Eye (tissue), 1 donor: Measurements from ENCODE around the gene NUP54.

Source experiments
- DNase-seq: peaks from one replicate; pipeline ENCODE4 v3.0.0-alpha.2; 2015

Gene NUP54

DNA sequence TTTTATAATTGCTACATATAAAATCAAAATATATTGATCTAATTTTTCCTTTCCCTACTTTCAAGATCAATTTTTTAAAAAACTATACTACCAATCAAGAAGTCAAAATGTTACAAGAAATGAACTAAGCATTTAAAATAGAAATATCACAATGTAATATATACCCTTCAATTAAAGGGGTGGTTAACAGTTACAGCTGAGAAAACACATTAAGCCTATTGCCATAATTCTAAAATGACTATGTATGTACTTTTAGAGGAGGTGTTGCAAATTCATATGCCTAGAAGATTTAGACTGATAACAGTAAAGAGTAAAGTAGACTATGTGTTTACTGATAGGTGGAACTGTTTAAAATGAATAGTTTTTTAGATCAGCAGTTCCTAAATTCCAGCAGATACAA, 3.7 kb downstream of the NUP54 start:
- DNase-seq, result no peak

DNA sequence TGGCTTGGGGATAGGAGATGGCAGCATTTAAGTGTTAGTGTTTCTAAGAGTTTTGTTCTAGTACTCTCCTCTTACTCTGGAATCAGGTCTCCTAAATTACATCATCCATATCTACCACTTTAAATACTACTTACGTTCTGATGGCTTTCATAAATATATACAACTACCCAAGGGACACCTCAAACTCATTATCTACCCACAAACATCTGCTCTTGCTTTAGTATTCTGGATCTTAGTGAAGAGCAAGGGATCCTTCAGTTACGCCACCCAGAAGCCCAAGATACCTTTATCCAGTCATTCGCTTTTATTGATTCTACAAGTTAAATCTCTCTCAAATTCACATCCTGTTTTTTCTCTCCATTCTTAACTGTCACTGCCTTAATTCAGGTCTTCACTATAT, 7.0 kb downstream of the NUP54 start:
- no peak for DNase-seq

DNA sequence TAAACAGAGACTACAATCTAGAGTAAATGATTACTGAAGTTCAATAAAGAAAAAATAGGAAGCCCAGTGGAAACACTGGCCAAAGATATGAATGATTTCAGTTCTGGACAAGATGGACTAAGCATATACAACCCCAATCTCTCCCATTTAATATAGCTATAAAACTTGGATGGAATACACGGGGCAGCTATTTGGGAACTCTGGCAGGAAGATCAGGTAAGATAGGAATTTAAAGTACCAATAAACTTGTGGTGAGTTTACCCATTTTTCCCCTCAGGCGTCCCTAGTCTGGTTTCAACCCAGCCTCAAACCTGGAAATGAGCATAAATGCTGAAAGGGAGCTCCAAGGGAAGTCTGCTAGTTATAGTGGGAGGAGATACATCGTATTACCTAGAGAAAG, 20.4 kb downstream of the NUP54 start:
- no peak for DNase-seq

DNA sequence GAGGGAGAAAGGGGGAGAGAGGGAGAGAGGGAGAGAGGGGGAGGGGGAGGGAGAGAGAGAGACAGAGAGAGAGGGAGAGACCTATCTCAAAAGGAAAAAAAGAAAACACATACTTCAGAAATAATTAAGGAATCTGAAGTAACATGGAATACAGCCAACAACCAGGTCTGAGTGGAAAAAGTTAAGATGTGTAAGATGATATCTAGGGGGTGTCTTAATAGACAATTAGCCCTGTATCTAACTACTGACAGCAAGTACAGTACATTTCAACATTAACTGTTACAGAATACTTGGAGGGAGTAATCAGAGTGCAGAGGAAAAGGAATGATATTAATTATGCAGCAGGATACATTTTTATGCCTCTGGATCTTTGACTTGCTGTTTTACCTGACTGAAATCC, 22.4 kb downstream of the NUP54 start:
- DNase-seq, result no peak

DNA sequence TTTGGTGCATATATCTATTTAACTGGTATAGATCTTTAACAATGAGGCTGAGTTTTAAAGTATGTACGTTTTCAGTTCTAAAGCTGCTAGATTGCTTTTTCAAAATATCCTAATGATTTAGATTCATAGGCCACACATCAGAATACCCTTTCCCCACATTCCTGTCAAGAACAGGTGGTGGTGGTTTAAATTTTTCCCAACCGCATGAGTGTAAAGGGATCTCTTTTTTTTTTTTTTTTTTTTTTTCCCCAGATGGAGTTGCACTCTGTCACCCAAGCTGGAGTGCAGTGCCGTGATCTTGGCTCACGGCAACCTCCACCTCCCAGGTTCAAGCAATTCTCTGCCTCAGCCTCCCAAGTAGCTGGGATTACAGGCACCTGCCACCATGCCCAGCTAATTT, 28.0 kb downstream of the NUP54 start:
- no peak for DNase-seq

DNA sequence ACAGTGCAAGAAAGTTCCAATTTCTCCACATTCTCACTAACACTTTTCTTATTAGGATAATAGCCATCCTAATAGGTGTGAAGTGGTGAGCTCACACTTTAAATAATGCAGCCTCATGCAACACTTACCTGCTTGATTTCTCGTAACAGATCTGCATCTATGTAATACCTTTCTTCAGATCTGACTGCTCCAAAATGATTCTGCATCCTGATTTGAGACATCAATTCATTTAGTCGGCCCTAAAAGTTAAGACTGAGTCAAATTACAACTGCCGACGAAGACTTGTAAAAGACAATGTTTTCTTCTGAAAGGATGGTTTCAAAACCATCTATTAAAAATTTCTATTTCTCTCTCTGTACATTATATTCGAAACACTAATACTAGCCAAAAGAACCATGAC, 30.7 kb downstream of the NUP54 start:
- DNase-seq, result no peak

DNA sequence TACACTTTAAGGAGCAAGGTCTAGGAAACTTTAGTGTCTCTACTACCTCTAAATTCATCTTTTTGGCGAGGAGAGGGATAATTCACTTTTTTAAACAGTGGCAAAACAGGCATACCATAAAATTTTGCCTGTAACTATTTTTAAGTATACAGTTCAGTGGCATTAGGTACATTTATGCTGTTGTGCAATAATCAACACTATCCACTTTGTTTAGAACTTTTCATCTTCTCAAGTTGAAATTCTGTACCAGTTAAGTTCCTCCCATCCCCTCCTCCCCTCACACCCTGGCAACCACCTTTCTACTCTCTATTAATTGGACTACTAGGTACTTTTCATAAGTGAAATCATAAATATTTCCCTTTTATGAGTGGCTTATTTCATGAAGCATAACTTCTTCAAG, 31.4 kb downstream of the NUP54 start:
- no peak for DNase-seq

DNA sequence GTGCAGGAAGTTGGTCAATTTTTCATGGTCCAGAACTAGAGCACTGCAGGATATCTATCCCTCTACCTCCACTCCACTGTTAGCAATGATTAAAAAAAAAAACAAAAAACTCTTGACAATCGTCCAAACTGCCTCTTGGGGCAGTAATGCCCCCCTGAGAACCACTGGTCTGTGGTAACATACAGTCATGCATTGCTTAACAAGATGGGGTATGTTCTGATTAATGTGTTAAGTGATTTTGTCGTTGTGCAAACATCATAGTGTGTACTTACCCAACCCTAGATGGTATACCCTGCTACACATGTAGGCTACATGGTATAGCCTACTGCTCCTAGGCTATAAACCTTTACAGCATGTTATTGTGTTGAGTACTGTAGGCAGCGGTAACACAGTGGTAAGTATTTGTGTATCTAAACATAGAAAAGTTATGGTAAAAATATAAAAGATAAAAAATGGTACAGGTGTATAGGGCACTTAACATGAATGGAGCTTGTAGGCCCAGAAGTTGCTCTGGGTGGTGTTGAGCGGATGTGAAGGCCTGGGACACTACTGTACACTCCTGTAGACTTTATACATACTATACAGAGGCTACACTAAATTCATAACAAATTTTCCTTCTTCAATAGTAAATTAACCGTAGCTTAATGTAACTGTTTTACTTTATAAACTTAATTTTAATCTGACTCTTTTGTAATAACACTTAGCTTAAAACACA, 39.6 kb downstream of the NUP54 start:
- no peak for DNase-seq

DNA sequence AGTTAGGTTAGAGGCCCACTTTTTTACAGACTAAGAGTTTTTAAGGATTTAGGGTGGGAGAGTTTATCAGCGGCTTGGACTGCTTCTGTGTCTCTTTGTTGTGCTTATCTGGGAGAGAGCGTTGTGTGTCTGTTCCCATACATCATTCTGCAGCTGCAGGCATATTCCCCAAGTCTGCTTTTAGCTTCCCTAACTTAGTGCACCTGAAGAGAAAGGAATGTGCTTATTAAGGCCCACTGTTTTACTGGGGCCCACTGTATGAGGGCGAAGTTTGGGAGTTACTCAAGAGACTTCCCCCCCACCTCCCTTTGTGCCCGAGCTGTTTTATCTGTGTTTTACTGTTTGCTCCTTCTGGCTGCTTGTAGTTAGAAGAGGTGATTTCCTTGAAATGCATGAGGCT, 41.8 kb downstream of the NUP54 start:
- DNase-seq, result no peak

DNA sequence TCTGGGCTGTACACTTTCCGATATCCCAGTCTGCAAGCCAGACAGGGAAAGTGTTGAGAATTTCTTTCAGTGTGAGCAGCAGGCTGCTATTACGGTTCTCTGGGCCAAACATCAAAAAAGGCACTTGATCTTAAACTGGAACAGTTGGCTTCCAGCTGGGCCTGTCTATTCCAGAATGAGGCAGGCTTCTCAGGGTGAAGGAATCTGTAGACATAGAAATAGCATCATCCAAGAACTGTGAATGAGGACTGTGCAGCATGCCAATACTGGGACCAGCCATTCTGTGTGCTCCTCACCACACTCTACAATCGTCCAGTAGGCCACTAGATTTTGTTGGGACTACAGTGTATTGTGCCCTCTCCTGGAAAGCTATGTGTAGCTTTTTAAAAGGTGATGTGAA, 42.5 kb downstream of the NUP54 start:
- peak; percentile 12 for DNase-seq

DNA sequence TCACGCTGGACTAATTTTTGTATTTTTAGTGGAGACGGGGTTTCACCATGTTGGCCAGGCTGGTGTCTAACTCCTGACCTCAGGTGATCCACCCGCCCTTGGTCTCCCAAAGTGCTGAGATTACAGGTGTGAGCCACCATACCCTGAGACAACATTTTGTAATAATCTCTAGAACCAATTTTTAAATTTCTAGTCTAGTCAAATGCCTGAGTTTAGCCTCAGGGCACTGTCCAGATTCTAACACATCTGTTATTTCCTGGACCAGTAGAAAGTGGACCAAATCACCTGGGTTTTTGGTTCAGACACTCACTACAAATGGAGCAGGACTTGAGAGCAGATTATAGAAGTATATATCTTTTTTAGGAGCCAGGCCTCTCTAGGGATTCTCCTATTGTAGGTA, 52.1 kb downstream of the NUP54 start:
- DNase-seq, result no peak

DNA sequence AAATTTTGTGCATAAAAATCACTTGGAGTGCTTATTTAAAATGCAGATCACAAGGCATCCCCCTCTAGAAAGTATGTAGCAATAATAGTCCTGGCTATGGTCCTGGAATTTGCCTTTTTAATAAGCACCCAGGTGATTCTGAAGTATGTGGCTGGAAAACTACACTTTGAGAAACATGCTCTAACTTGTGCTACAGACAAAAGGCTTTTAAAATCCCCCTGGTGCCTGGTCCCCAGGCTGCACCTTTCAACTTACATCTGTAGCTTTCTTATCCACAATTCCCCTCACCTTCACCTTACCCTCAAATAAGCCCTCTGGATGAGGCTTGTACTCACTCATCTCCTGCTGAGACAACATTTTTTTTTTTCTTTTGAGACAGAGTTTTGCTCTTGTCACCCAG, 52.6 kb downstream of the NUP54 start:
- no peak for DNase-seq

DNA sequence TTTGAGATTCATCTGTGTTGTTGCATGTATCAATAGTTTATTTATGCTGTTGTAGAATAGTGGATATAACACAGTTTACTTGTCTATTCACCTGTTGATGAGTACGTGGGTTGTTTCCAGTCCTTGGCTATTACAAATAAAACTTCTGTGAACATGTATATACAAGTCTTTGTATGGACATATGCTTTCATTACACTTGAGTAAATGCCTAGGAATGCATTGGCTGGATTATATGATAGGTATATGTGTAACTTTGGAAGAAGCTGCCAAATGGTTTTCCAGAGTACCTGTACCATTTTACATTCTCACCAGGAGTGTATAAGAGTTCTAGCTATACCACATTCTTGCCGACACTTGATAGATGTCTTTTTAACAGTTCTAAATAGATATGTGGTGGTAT, 57.1 kb downstream of the NUP54 start:
- DNase-seq, result no peak

DNA sequence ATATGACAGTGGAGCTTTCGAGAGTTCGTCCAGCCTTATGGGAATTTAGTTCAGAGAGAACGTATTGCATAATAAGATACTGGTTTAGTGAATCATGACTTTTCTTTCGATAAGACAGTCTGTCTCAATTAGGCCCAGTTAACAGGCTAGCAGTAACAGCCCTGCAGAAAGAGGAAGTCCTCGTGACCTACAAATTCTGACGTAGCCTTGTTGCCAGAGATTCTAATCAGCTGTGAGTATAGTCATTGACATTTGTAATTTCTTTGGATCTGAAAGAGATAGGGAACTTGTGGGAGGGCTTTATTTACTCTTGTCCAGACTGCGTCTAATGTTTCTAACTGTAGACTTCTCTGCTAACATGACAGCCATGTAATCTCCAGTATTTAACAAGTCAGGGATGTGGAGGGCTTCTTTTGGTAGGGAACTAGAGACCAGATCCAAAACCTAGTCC, 57.9 kb downstream of the NUP54 start:
- no peak for DNase-seq

DNA sequence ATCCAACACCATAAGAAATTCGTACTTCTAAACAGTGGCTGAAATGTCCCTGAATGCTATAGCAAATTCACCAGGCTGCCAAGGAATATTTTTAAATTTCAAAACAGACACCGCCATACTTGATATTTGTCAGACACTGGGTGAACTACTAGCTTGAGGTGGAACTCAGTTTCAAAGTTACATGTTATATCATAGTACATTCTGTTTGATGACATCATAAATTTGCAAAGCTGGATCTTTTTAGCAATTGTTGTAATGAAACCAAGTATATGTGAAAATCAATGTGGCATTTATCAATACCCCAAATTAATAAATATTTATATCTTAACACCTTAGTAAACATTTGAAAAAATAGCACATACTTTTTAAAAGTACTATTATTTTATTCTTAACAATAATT, 59.5 kb downstream of the NUP54 start:
- no peak for DNase-seq

DNA sequence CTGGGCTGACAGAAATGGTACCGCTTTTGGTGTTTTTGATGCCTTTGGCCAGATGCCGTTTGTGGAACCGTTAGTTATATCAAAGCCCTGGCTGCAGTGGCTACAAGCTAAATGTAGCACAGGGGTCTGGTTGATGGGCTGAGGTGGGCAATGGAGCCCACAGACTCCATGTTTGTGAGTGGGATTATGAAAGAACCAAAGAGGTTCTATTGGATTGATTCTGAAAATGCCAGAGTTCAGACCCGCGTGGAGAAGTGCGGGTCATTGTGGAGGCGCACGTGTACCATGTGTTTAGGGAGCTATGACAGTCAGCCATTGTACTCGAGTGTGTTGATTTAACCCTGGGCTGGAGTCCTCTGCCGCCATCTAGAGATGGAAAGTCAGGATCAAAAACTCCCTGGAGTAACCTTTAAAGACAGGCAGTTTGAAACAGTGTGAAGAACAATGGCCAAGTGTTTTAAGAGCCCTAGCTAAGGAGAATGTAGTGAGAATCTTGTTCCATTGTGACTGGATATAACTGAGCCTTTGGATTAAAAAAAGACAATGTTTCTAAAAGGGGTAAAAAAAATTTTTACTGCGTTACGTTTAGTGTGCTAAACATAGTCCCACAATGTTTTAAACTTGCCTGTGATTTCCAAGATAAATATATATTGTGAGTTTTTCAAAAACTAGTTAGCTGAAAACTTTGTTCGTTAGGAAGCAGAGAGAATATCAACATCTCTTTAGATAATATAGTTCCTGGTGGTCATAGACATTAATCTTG, 61.0 kb downstream of the NUP54 start:
- DNase-seq, result peak; percentile 75

DNA sequence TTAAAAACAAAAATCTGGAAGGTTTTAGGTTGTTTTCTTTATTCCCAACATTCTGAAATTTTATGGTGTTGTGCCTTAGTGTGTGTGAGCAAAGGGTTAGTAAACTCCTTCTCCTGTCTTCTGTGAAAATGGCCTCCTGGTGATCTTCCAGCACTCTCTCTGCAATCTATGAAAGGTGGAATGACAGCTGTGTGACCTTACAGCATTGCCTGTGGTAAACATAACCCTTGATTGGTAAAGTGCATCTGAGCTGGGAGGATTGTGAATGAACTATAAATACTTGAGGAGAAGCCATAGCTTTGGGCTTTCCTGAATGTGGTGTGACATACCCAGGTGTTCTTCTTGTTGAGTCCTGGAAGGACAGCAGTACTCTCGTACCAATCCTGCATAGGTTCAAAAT, 63.7 kb downstream of the NUP54 start:
- DNase-seq, result no peak

DNA sequence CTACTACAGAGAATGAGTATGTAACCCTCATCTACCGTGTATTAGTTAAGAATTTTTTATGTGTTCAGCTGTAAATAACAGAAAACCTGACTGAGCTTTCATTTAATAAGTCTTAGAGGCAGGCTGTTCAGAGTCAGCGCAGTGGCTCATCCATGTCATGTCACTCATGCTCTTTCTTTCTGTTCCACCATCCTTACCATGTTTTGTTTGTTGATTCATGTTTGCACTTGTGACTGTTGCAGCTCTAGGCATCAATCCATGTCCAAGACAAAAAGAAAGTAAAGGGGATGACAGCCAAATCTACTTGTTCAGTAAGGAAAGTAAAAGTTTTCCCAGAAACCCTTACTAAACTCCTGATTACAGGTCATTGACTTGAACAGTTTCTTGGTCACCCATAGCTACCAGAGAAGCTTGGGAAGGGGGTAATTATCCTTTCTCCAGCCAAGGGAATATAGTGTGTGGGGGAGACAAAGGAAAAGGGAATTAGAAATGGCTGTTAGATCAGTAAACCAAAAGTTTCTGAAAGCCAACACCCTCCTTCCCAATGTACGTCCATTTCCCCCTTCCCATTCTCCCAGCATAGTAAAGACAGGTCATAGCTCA, 64.7 kb downstream of the NUP54 start:
- no peak for DNase-seq

DNA sequence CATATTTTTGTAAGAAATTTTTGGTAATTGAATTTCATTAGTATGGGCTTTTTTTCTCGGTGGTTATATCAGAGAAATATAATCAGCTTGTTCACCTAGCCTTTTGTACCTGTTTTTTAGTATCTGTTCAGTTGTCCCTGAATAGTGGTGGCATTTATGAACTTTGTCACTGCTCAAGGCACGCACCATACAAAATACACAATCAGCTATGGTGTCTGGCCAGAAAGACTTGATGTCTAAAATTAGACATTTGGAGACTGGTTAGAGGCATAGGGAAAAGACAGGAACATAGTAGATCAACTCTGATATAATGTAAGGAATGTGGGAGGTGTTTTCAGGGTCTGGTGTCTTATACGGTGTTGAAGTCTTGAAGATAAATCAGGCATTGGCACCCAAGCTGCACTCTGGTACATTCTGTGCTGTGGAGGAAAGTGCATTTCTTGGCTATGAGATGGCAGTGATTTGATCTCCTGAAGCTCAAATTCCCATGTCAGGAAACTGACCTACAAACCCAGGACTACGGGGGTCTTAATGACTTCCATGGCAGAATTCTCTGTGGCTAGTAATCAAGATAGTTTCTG, 70.1 kb downstream of the NUP54 start:
- no peak for DNase-seq

DNA sequence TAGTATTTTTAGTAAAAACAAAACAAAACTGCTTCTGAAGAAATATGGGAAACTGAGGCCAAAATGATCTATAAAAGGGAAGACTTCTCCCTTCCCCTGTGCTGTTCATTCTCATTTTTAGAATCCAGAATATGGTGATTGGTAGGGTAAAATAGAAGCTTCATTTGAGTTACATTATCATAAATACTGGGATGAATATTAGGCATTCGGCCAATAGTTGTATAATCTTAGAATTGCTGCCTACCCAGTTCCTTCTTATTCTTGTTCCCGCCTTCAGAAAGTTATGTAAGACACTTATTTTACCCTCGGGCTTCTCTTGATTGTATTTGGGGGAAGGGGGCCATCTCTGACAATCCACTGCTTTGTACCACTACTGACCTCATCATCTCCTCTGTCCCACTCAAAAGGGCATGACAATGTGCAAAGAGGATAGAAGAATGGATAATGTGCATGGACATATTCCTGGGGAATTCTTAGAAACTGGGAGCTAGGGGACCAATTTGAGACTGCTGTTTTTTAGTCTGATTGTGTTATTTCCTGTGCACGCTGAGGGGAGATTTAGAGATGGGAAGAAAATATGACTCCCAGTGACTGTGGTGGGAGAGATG, 73.1 kb downstream of the NUP54 start:
- DNase-seq, result no peak

DNA sequence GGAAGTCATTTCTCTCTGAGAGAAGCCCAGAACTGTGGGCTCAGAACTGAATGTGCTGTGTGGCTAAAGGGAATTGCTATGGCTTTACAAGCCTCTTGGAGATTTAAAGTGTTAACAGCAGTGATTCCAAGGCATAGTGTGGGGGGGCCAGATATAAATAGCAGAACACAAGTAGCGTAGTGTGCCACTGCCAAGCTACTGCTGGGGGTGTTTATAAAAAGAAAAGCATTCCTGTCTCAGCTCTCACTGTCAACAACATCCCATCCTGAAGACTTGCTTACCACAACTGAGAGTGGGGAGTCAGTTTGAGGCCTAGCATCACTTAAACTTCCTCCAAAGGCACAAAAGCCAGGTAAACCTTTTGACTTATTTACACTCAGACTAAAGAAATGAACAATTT, 73.7 kb downstream of the NUP54 start, which contains the start of gene ART3:
ART3 (plus strand) TSS at position 242 of the 400 bp plus-strand sequence. CDS start 1,181 bp downstream, outside the sequence.
- no peak for DNase-seq

DNA sequence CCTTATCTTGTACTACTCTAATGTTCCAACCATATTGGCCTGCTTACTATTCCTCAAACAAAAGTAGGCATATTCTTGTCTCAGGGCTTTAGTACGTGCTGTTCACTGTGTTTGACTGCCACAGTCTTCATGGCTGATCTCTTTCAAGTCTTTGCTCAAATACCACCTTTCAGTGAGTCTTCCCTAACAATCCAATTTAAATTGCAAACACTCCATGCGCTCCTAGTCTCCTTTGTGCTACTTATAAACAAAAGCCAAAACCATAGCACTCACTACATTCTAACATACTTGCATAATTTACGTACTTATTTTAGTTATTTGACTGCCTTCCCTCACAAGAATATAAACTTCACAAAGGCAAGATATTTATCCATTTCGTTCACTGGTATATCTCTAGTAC, 75.4 kb downstream of the NUP54 start:
- DNase-seq, result no peak

DNA sequence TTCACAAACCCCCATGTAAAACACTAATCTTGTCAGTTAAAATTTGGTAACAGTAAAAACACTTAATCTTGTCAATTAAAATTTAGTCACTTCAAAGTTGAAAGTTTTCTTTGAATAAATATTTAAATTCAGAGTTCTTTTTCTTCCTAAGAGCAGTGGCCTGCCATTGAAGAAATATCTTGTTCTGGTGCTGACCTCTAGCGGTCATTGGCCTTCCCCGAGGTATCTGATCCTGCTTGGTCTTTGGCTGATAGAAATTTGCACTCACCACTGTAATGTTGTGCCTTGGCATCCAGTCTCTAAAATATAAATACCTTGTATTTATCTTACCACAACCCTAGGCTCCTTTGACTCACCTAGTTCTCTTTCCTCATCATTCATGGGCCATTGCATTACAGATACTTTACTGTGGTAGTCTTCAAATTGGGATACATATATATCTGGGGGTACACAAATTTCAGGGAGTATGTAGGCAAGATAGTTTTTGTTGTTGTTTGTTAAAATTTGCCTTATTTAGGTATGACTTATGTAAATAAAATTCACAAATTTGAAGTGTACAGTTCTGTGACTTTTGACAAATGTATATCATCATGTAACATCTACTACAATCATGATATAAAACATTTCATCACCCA, 80.4 kb downstream of the NUP54 start:
- peak; percentile 88 for DNase-seq
